HG03521 (cell line): ENCODE results near the gene BMP4.
"Not testable (repeated sequence)": the region's sequence is repeated elsewhere in the genome, so short reads cannot be mapped to it uniquely, and the experiment has no call there.

Experiments
- ATAC-seq: cut with Tn5 transposase; IDR thresholded peaks from one replicate; pipeline ENCODE4 v1.9.1; 2021; ENCODE audit warnings: mild to moderate bottlenecking, moderate library complexity; ENCODE audit not compliant: unreplicated experiment

BMP4 gene

DNA sequence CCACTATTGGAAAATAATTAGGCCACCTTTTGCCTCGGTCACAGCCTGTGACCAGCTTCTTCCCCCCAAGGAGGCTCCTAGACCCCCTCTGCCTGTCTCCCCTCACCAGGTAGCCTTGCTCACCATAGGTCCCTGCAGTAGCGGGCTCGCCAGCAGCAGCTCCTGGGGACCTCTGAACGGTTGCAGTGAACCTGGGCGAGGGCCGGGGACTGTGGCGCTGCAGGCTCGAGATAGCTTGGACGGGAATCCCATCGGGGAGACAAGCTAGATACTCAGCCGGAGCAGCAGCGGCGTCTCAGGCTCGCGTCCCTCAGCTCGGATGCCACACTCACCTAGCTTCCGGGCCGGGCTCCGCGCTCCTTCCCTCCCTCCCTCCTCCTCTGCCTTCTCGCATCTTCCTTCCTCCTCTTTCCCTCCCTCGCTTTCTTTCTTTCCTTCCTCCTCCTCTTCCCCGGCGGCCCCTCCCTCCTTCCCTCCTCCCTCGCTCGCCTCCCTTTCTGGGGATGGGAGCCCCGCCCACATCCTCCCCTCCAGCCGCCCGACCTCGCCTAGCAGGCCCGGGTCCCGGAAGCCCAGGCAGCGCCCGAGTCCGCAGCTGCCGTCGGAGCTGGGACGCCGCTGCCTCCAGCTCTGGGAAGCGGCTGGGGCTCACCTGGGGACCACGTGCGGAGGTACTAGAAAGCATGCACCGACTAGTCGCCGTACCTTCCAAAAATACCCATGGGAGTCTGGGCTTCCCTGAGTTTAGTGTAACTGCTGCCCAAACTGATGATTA, at the start of gene BMP4:
Gene BMP4 (minus strand): TSS at position 399 of the 775 bp plus-strand sequence. CDS start 4,603 bp downstream, outside the sequence.
- ATAC-seq: no peak

DNA sequence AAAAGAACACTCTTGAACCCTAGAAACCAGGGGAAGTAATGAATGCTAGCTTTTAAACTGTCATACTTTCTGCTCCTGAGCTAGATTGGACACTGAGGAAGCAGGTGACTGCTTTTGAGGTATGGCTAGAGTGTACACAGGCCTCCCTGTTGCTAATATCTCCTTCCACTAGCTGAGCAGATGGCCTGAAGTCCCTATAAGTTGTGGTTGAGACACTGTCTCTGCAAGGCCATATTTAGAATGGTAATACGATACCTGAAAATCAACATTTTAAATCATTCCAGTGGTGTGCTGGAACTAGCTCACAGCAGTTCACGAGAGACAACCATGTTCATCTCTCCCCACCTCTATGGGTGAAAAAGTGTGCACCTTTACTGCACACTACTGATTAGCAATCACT, 46.4 kb upstream of the BMP4 start:
- no peak for ATAC-seq

DNA sequence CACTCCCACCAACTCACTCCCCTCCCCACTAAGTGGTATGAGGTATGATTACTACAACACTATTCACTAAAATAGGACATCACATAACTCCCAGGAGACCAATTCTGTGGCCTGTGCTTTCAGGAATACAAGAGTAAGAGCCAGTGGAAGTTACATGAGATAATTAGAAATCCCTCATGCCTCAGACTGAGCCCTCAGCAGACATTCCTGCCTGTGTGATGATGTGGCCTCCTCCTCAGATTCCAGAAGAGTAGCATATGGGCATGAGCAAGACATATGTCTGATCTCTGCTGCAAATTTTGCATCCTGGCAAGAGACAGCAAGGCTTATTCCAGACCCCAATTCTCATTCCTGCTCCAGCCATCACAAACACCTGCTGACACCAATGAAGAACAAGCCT, 46.0 kb upstream of the BMP4 start:
- no peak for ATAC-seq

DNA sequence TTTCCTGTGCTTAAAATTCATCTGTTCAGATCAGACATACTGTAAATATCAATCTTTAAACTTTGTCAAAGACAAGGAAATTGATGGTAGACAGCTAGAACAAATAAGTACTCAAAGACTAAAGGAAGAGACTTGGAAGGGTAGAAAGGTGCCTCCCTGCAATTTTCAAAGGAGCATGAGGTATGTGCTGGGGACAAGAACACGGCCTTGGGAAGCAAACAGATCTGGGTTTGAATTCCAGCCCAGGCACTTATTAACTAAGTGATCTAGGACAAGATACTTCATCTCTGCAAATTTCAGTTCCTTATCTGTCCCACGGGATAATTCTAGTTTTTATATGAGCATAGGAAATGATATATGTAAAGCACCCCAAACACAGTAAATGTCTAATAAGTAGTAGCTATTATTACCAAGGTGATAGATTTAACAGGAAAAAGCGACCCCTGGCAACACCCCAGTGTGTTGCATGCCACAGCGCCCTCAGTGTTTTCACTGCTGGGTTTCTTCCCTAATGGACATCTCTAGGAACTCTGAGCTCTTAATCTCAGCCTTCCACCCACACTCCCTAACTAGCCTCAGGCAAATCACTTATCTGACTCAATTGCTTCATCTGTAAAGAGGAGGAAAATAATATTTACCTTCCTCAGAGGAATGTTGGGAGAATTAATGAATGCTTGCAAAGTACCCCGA, 44.7 kb upstream of the BMP4 start:
- ATAC-seq: no peak

DNA sequence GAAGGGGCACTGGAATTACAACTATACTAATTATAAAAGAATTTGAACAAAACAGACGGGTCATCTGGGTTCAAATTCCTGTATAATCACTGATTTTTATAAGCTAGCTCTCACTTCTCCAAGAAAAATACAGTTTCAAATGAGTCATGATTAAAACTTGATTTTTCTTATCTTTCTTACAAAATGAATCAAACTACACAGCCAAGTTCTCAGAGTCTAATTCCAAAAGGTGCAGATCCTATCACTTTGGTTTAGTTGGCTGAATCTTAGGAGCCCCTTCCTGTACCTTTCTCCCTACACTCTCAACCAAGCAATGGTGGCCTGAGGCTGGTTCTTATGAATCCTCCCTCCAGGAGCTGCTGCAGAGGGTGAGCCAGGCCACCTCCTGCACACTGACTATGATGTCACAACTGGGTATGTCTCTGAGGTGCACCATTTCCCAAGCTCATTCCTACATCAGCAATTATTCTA, 43.8 kb upstream of the BMP4 start:
- no peak for ATAC-seq

DNA sequence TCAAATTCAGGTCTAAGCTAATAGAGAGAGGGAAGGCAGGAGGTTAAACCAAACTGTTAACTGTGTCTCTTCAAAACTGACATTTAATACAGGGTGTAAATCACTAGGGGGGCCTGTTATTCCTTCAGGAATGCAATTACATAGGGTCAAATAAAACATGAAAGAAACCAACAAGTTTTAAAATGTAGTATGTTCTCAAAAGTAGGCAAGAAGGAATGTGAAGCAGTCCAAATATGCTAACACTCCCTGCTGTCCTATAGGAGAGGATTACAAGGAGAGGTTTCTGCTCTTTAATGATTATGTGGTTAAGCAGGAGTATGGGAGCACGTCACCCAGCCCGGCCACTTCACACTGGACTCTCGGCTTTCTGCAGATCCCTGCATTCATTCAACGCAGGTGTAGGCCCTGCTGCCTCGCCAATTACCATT, 42.5 kb upstream of the BMP4 start:
- ATAC-seq: no peak

DNA sequence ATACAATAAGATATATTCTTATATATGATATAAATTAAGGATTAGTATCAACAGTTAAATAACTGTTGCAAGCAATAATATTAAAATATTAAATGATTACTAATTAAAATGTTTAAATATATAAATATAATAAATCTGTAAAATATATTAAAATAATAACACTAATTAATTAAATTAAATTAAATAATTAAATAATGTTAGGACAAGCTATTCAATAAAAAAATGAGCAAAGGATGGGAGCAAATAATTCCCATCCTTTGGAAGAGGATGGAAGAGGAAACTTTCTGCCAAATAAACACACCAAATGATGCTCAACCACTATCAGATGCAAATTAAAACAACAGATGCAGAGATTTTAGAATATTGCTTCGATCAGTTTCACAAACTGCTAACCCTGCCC, 39.4 kb upstream of the BMP4 start:
- ATAC-seq: no peak

DNA sequence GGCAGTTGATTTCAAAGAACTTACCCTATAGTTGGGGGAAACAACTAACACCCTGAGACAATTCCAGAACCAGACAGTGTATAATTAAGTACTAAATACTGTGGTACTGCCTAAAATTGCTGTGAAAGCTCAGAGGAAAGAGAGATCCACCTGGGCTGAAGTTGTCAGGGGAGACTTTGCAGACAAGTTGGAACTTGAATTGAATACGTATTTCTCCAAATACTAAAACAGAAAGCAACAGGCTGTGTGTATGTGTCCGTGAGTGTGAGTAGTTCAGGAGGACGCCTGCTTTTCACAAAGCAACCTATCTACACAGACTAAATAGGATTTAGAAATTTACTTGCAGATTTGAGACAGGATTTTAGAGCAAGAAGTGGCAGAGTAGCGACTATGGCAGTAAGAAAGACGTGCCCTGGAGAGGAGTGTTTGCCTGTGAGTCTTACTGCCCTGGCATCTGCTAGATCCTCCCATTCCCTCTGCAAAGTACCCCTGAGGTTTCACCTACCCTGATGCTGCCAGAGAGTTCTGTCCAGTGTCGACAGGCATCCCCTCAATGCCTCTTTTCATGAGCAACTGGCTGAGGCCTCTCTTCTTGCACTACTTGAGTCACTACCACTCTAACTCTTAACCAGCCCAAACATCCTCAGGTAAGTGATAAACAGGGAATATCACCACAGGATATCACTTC, 37.4 kb upstream of the BMP4 start:
- ATAC-seq: no peak

DNA sequence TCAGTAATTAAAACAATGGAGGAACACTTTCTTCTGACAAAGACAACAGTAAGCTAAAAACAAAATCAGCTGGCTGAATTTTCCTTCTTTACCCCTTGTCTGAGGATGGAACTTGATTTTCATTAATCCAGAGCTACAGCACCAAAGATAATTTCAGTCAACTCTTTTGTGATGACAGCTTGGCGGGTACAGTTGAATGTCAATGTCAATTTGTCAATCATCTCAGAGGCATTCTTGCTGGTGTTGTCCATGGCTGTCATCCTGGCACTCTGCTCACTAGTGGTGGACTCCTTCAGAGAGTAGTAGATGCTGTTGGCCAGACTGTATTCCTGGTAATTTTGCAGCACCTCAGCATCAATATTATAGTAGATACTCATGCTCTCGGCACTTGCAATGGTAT, 34.4 kb upstream of the BMP4 start:
- no peak for ATAC-seq

DNA sequence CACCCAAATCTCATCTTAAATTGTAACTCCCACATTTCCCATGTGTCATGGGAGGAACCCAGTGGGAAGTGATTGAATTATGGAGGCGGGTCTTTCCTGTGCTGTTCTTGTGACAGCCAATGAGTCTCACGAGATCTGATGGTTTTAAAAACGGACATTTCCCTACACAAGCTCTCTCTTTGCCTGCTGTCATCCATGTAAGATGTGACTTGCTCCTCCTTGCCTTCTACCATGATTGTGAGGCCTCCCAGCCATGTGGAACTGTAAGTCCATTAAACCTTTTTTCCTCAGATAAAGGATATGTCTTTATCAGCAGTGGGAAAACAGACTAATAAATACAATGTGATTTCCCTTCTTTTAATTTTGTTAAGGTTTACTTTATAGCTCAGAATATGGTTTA, 30.1 kb upstream of the BMP4 start:
- not testable (repeated sequence) for ATAC-seq

DNA sequence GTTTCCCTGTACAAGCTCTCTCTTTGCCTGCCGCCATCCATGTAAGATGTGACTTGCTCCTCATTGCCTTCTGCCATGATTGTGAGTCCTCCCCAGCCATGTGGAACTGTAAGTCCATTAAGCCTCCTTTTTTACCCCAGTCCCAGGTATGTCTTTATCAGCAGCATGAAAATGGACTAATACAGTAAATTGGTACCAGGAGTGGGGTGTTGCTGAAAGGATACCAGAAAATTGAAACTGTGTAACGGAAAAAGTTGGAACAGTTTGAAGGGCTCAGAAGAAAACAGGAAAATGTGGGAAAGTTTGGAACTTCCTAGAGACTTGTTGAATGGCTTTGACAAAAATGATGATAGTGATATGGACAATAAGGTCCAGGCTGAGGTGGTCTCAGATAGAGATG, 28.3 kb upstream of the BMP4 start:
- ATAC-seq: not testable (repeated sequence)

DNA sequence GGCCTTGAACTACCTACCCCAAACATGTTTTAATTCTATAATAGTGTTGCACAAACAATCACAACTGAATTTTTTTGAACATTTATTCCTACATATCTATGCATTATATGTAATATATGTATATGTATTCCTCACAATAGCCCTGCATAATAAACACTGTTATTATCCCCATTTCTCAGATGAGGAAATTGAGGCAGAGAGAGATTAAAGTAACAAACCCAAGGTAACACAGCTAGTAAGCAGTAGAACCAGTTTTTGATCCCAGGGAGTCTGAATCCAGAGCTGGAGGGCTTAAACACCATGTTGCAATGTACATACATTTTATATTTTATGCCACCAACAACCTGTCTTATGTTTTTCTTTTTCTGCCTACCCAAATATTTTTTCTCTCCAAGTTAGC, 26.5 kb upstream of the BMP4 start:
- ATAC-seq: no peak

DNA sequence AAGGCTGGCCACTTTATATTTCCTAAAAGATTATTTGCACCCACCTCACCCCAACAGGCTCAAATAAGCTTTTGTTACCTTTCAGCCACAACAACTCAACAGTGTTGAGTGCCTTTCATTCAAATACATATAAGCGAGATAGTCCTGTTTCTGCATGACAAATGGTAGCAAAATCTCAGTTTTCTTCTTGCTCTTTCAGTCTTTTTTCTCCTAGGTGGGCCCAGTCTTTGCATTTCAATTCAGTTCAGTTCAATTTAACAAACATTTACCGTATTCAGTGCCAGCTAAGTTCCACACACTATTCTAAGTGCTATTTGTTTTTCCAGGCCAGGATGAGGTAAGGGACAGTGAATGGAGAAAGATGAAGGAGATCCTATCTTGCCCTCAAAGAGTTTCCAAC, 25.9 kb upstream of the BMP4 start:
- no peak for ATAC-seq

DNA sequence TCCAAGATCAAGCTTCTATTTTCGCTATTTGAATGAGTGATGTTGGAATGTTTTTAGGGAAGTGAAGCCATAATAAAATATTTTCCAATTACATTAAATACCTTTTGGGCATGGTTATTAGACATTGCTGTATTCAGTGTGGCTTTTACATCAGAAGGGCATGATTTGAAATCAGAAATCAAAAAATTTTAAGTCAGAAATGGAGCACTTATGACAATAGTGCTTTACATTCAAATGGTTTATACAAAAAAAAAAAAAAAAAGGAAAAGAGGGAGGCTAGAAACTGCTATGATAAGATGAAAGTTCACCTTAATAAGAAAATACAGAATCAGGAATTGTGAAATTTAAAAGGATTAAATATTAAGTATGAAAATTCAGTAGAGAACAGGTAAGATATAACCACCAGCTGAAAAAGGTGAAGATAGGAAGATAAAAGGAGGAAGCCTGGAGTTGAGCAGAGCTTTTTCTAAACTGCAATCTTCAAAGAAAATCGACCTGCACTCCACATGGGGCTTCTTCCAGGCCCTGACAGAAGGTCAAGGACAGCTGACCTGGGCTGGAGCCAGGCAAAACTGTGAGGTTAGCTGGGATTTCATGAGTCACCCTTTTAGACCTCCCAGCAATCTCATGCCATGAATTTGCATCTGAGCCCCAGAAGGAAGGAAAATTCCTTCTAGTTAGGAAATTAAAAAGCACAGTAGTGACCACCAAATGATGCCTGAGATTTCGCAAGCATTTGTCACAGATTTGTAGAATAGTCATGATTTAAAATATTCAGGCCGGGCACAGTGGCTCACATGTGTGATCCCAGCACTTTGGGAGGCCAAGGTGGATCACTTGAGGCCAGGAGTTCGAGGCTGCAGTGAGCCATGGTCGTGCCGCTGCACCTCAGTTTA, 23.4 kb upstream of the BMP4 start:
- ATAC-seq: no peak

DNA sequence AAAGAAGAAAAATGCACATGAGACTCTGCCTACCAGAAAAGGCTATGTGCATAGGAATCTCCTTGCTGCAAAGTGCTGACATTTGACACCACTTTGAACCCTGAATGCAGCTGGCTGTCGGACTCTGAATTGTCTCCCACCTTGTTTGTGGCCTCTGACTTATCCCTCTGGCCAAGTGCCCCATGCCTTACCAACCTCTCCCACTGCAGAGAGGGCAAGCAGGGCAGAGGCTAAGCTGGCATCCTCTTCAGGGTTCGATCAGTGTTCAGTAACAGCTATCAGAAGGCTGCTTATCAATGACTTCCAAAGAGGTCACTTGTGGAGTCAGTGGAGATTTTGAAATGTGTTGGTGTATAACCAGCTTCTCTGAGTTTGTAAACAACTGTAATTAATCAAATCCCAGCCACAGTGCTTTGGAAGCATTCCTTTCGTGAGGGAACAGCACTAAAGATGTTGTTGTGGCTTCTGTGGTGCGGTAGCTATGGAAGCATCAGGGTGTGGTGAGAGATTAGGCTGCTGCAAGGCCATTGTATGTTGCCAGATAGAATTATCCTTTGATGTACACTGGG, 22.6 kb upstream of the BMP4 start:
- no peak for ATAC-seq

DNA sequence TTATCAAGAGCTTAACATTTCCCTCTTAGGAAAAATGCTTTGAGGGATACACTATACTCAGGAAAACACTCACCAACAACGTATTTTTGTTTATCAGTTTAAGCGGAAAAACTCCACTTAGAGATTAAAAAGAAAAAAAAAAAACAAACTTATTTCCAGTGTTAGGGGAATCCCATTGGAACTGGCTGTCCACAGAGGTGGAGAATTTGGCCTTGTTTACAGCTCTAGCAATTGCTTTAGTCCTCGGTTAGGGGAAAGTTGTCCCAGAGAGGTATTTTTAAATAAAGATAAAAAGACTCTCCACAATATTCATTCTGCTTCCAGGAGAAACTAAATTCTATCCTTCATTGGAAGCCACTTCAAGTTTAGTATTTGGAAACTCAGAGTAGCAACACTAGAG, 21.6 kb upstream of the BMP4 start:
- ATAC-seq: no peak

DNA sequence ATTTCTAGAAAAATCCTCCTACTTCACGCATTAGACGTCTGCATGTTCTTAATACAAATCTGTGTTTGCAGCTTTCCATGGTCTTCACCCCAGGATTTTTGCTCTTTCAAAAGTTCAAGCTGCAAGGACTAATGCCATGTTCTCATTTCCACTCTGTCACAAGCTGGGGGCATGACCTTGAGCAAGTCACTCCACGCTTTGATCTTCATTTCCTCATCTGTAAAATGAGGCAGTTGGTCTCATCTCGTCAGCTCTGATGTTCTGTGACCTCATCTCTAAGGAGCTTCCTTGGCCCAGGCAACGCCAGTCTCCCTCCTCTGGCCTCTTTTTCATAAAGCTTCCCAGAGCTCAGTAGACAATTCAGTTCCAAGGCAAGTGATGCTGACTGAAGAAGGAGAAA, 18.8 kb upstream of the BMP4 start:
- no peak for ATAC-seq

DNA sequence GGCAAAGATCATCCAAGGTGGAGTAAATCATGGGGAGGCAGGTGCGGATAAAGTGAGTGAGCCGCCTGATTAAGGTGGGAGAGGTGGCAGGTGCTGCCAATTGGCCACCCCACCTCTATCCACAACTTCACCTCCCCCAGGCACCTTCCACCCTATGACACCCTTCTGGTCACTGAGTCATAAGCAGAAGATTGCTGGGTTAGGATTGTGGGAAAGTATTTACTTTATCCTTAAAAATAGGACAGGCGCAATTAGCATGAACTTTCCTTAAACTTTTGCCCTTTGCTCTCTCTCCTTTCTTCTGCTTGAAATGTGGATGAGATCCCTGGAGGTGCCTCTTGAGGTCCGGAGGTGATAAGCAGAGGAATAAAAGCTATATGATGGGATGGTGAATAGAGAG, 14.9 kb upstream of the BMP4 start:
- ATAC-seq: no peak

DNA sequence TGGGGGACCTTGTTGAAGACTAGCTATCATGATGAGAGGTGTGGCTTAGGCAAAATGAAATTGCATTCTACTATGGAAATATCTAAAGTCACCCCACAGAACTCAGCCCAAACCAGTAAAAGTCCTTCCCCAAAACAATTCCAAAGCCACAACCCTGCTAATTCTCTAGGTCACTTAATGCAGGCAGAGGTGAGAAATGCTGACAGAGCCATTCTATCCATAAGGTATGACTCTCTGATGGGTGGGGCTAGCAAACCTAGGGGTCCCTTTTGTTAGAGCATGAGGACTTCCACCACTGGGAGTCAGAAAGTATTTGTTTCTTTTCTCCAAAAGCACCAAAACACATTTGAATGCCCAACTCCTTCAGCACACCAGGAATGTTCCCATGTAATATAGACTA, 12.7 kb upstream of the BMP4 start:
- no peak for ATAC-seq

DNA sequence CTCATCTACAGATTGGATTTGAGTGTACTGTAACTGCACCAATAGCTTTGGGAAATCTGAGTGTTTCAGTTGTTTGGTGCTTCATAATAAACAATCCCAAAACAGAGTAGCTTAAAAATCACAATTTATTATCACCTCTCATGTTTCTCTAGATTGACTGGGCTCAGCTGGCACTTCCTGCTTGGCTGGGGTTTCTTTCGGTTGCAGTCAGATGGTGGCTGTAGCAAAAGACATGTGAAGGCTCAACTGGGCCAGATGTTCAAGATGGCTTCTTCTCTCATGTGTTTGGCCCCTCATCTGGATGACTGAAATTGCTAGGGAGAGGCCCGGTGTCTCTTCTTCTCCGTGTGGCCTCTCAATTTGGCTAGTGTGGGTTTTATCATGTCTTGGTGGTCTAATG, 12.1 kb upstream of the BMP4 start:
- ATAC-seq: no peak

DNA sequence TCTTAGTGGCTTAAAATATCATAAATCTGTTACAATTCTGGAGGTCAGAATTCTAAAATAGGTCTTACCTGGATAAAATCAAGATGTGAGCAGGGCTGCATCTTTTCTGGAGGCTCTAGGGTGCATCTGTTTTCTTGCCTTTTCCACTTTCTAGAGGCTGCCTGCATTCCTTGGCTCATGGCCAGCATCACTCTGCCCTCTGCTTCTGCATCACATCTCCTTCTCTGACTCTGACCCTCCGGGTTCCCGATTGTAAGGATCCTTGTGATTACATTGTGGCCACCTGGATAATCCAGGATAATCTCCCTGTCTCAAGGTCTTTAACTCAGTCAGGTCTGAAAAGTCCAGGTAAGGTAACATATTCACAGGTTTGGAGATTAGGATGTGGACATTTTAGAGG, 11.0 kb upstream of the BMP4 start:
- no peak for ATAC-seq
